Activated CD4-positive, alpha-beta memory T cell treated with anti-CD3 and anti-CD28 coated beads for 36 hours (primary cell): ENCODE results near the gene NDUFA9. TPM values are rescaled to one million over a fixed set of nuclear protein-coding genes. Genes with fewer than 3 reads are reported as not detected.

Experiments
- CTCF ChIA-PET: fragments of 350-600 bp; sonication (Branson Sonifier 250); formaldehyde crosslinking; loops from one replicate; lab custom pipeline; 2021; ENCODE audit warnings: antibody characterized with exemption, inconsistent platforms; lab: Charles Lee
- POLR2A ChIA-PET: fragments of 350-600 bp; sonication (Branson Sonifier 250); formaldehyde crosslinking; loops from one replicate; lab custom pipeline; 2021; ENCODE audit warnings: antibody characterized with exemption; lab: Charles Lee
- DNase-seq: peaks from one replicate; pipeline ENCODE4 v3.0.0-alpha.2; 2020
- H3K27ac Mint-ChIP-seq: one replicate; pipeline ENCODE4 v1.8.0; 2021; ENCODE audit warnings: mixed read lengths
- H3K27me3 Mint-ChIP-seq: one replicate; pipeline ENCODE4 v1.8.0; 2021; ENCODE audit warnings: mixed read lengths
- H3K36me3 Mint-ChIP-seq: one replicate; pipeline ENCODE4 v1.8.0; 2021; ENCODE audit warnings: mixed read lengths
- H3K4me1 Mint-ChIP-seq: one replicate; pipeline ENCODE4 v1.8.0; 2021; ENCODE audit warnings: low read depth, mixed read lengths
- H3K4me3 Mint-ChIP-seq: one replicate; pipeline ENCODE4 v1.8.0; 2021; ENCODE audit warnings: mild to moderate bottlenecking, mixed read lengths
- H3K9me3 Mint-ChIP-seq: one replicate; pipeline ENCODE4 v1.8.0; 2021; ENCODE audit warnings: mixed read lengths
- intact Hi-C: fragments of 100-400 bp; cut with micrococcal nuclease; formaldehyde crosslinking; loops from one replicate; pipeline ENCODE4 v1.15.1; 2023
- total RNA-seq, 2 experiments: library from RNA; stranded (reverse); gene quantifications; one replicate each; pipeline ENCODE4 v1.2.3, GENCODE V29; 2021

NDUFA9 gene
- total RNA-seq, result 100 to 1,000 TPM; 119 to 122 TPM

- intact Hi-C loops, result loop anchor here (1.0 to 5.0 kb wide), 3 partner anchors 44 to 179 kb away; partner anchors contain the start of gene RAD51AP1
- Mint-ChIP-seq H3K4me1 (peaks cover 41% of the 10 kb centered on the region), H3K9me3 (no peaks in the 10 kb centered on the region), H3K4me3 (peak within 1 kb of the TSS; percentile 93), H3K27ac (peak within 1 kb of the TSS; percentile 90), H3K36me3 (no peaks in the 10 kb centered on the region), H3K27me3 (no peaks in the 10 kb centered on the region)
- ChIA-PET CTCF (interaction anchor here (1.1 to 2.3 kb wide), 4 partner anchors 11 to 201 kb away, joined by 3 to 16 read pairs (median 4); no protein-coding TSS in a partner anchor), POLR2A (interaction anchor here (0.7 to 1.7 kb wide), 2 partner anchors 110 to 117 kb away, joined by 3 to 5 read pairs; partner anchors contain the start of gene RAD51AP1)
- DNase-seq, result peak; percentile 89
Observed at GRCh38 chr12:4648501-4649357, at the start of gene NDUFA9, which contains the start of gene AKAP3. Gene NDUFA9, plus strand, starts transcription at chr12:4649114. Its CDS starts 13 bp downstream, at chr12:4649127. Gene AKAP3, minus strand, starts transcription at chr12:4649051. Its CDS starts 10,855 bp downstream, at chr12:4638196.

- Mint-ChIP-seq H3K9me3 (no peaks in the 10 kb centered on the region), H3K27me3 (peaks cover 15% of the 10 kb centered on the region), H3K4me3 (no peak overlapping the region), H3K4me1 (peaks cover 17% of the 10 kb centered on the region), H3K36me3 (no peaks in the 10 kb centered on the region), H3K27ac (no peak overlapping the region)
- POLR2A ChIA-PET, result no interaction called here
- CTCF ChIA-PET, result interaction anchor here (0.6 to 3.7 kb wide), 5 partner anchors 37 to 1530 kb away, joined by 3 to 16 read pairs (median 3); partner anchors contain the start of genes AKAP3 and NDUFA9
- no peak for DNase-seq
- intact Hi-C loops, result no loop called here
Observed at GRCh38 chr12:4603421-4603820, 45.5 kb upstream of the NDUFA9 start.

- DNase-seq, result no peak
- Mint-ChIP-seq H3K27me3 (peaks cover 15% of the 10 kb centered on the region), H3K9me3 (no peaks in the 10 kb centered on the region), H3K4me3 (no peak overlapping the region), H3K4me1 (peaks cover 17% of the 10 kb centered on the region), H3K27ac (no peak overlapping the region), H3K36me3 (no peaks in the 10 kb centered on the region)
- intact Hi-C loops, result loop anchor here (1.0 kb wide), 1 partner anchor 45 kb away; the partner anchor contains the start of genes AKAP3 and NDUFA9
- ChIA-PET POLR2A (no interaction called here), CTCF (interaction anchor here (0.6 to 3.7 kb wide), 8 partner anchors 8 to 1531 kb away, joined by 3 to 16 read pairs (median 3); partner anchors contain the start of genes AKAP3 and NDUFA9)
Observed at GRCh38 chr12:4603946-4604345, 45.0 kb upstream of the NDUFA9 start.

- POLR2A ChIA-PET, result no interaction called here
- peak overlapping the region; percentile 88 for H3K27ac Mint-ChIP-seq
- DNase-seq, result peak; percentile 88
Observed at GRCh38 chr12:4604684-4605193, 44.2 kb upstream of the NDUFA9 start.

GRCh38 chr12:4607056-4607455 is 41.9 kb upstream of the NDUFA9 start:
- Mint-ChIP-seq H3K4me1 (peaks cover 17% of the 10 kb centered on the region), H3K36me3 (peaks cover 13% of the 10 kb centered on the region)
- CTCF ChIA-PET, result no interaction called here

More at GRCh38 chr12:4604684-4605193, 44.2 kb upstream of the NDUFA9 start:
- Mint-ChIP-seq H3K9me3 (no peaks in the 10 kb centered on the region), H3K4me1 (peaks cover 17% of the 10 kb centered on the region), H3K36me3 (peaks cover 1% of the 10 kb centered on the region), H3K4me3 (peak overlapping the region; percentile 99), H3K27me3 (peaks cover 15% of the 10 kb centered on the region)
- CTCF ChIA-PET, result interaction anchor here (0.7 to 3.7 kb wide), 7 partner anchors 9 to 184 kb away, joined by 3 to 16 read pairs (median 3); partner anchors contain the start of genes AKAP3 and NDUFA9
- intact Hi-C loops, result loop anchor here (1.0 kb wide), 2 partner anchors 45 to 154 kb away; partner anchors contain the start of genes AKAP3 and NDUFA9

GRCh38 chr12:4609071-4609470 is 39.8 kb upstream of the NDUFA9 start:
- Mint-ChIP-seq H3K9me3 (no peaks in the 10 kb centered on the region), H3K27ac (no peak overlapping the region), H3K36me3 (peaks cover 24% of the 10 kb centered on the region), H3K4me3 (no peak overlapping the region), H3K4me1 (peaks cover 17% of the 10 kb centered on the region), H3K27me3 (peaks cover 2% of the 10 kb centered on the region)
- intact Hi-C loops, result no loop called here
- ChIA-PET CTCF (no interaction called here), POLR2A (no interaction called here)
- no peak for DNase-seq

More at GRCh38 chr12:4607056-4607455, 41.9 kb upstream of the NDUFA9 start:
- Mint-ChIP-seq H3K9me3 (no peaks in the 10 kb centered on the region), H3K27ac (no peak overlapping the region), H3K27me3 (peaks cover 14% of the 10 kb centered on the region), H3K4me3 (no peak overlapping the region)
- no peak for DNase-seq
- POLR2A ChIA-PET, result no interaction called here
- intact Hi-C loops, result no loop called here

GRCh38 chr12:4610481-4610880 is 38.4 kb upstream of the NDUFA9 start:
- Mint-ChIP-seq H3K36me3 (peaks cover 31% of the 10 kb centered on the region), H3K9me3 (no peaks in the 10 kb centered on the region), H3K27me3 (no peaks in the 10 kb centered on the region), H3K4me3 (no peak overlapping the region), H3K4me1 (peaks cover 11% of the 10 kb centered on the region), H3K27ac (no peak overlapping the region)
- intact Hi-C loops, result no loop called here
- POLR2A ChIA-PET, result no interaction called here
- CTCF ChIA-PET, result interaction anchor here (0.7 kb wide), 1 partner anchor 147 kb away, joined by 3 read pairs; no protein-coding TSS in a partner anchor
- no peak for DNase-seq

GRCh38 chr12:4615667-4616066 is 33.2 kb upstream of the NDUFA9 start:
- no peak for DNase-seq
- Mint-ChIP-seq H3K36me3 (peaks cover 26% of the 10 kb centered on the region), H3K27me3 (no peaks in the 10 kb centered on the region), H3K4me1 (no peaks in the 10 kb centered on the region), H3K4me3 (no peak overlapping the region), H3K27ac (no peak overlapping the region), H3K9me3 (no peaks in the 10 kb centered on the region)
- intact Hi-C loops, result no loop called here
- ChIA-PET CTCF (interaction anchor here (1.1 kb wide), 1 partner anchor 11 kb away, joined by 3 read pairs; no protein-coding TSS in a partner anchor), POLR2A (no interaction called here)

- Mint-ChIP-seq H3K27me3 (peaks cover 3% of the 10 kb centered on the region), H3K4me1 (no peaks in the 10 kb centered on the region), H3K9me3 (no peaks in the 10 kb centered on the region), H3K27ac (no peak overlapping the region), H3K4me3 (no peak overlapping the region), H3K36me3 (no peaks in the 10 kb centered on the region)
- DNase-seq, result no peak
- POLR2A ChIA-PET, result no interaction called here
- CTCF ChIA-PET, result interaction anchor here (0.9 kb wide), 1 partner anchor 16 kb away, joined by 4 read pairs; no protein-coding TSS in a partner anchor
- intact Hi-C loops, result no loop called here
Observed at GRCh38 chr12:4621511-4621910, 27.4 kb upstream of the NDUFA9 start.

GRCh38 chr12:4626543-4626942 is 22.4 kb upstream of the NDUFA9 start:
- Mint-ChIP-seq H3K27me3 (peaks cover 5% of the 10 kb centered on the region), H3K27ac (no peak overlapping the region), H3K4me3 (no peak overlapping the region), H3K4me1 (no peaks in the 10 kb centered on the region), H3K9me3 (no peaks in the 10 kb centered on the region), H3K36me3 (no peaks in the 10 kb centered on the region)
- no peak for DNase-seq
- ChIA-PET POLR2A (interaction anchor here (0.6 kb wide), 1 partner anchor 1698 kb away, joined by 3 read pairs; no protein-coding TSS in a partner anchor), CTCF (no interaction called here)
- intact Hi-C loops, result no loop called here

- Mint-ChIP-seq H3K4me3 (no peak overlapping the region), H3K4me1 (no peaks in the 10 kb centered on the region), H3K27me3 (peaks cover 2% of the 10 kb centered on the region), H3K36me3 (no peaks in the 10 kb centered on the region), H3K27ac (no peak overlapping the region), H3K9me3 (no peaks in the 10 kb centered on the region)
- CTCF ChIA-PET, result no interaction called here
- DNase-seq, result no peak
- intact Hi-C loops, result no loop called here
- POLR2A ChIA-PET, result no interaction called here
Observed at GRCh38 chr12:4628406-4628805, 20.5 kb upstream of the NDUFA9 start.
